K562 (cell line): ENCODE results near the gene DENND5B. TPM values are rescaled to one million over a fixed set of nuclear protein-coding genes. Genes with fewer than 3 reads are reported as not detected.

Source experiments
- ATF1 ChIP-seq, 2 experiments: fragments of 450-650 bp in 1 of 2; IDR thresholded peaks; 2 replicates each; pipeline ENCODE4 v1.6.1; 2016; ENCODE audit warnings: missing compliant biosample characterization in 1 of 2, missing genetic modification characterization in 1 of 2
- CHD1 ChIP-seq: fragments of 200-600 bp; sonication (generic); IDR thresholded peaks from one replicate; pipeline ENCODE4 v1.6.1; 2012; ENCODE audit warnings: mild to moderate bottlenecking, moderate library complexity, low read length, inconsistent platforms
- CHD2 ChIP-seq: IDR thresholded peaks from 2 replicates; pipeline ENCODE4 v1.6.1; 2011; ENCODE audit warnings: low read depth, low read length
- COPS2 ChIP-seq: fragments of 450-650 bp; conservative IDR thresholded peaks from 2 replicates; pipeline ENCODE4 v1.6.1; 2016; ENCODE audit warnings: mild to moderate bottlenecking, moderate library complexity
- DDX20 ChIP-seq: fragments of 450-650 bp; IDR thresholded peaks from 2 replicates; pipeline ENCODE4 v1.6.1; 2016; ENCODE audit warnings: missing genetic modification characterization, low read depth, mild to moderate bottlenecking, missing compliant biosample characterization, moderate library complexity
- HCFC1 ChIP-seq: IDR thresholded peaks from 2 replicates; pipeline ENCODE4 v1.6.1; 2012; ENCODE audit warnings: low read depth, low read length, improper control_type of control experiment
- HDAC3 ChIP-seq: fragments of 450-650 bp; IDR thresholded peaks from 2 replicates; pipeline ENCODE4 v1.6.1; 2018; ENCODE audit warnings: borderline replicate concordance, mild to moderate bottlenecking, moderate library complexity; ENCODE audit not compliant: partially characterized antibody
- HDAC8 ChIP-seq: fragments of 450-650 bp; IDR thresholded peaks from 2 replicates; pipeline ENCODE4 v1.6.1; 2016; ENCODE audit warnings: mild to moderate bottlenecking, missing genetic modification characterization, moderate library complexity, missing compliant biosample characterization
- NELFE ChIP-seq: IDR thresholded peaks from 2 replicates; pipeline ENCODE4 v1.6.1; 2011; ENCODE audit warnings: mild to moderate bottlenecking; ENCODE audit not compliant: insufficient read depth, insufficient read length
- PCBP2 ChIP-seq: fragments of 200-400 bp; formaldehyde crosslinking; IDR thresholded peaks from 2 replicates; pipeline ENCODE4 v1.6.1; 2018; ENCODE audit warnings: low read length, low read depth, mild to moderate bottlenecking, moderate library complexity; ENCODE audit not compliant: poor library complexity, severe bottlenecking
- PTRF ChIP-seq: fragments of 450-650 bp; IDR thresholded peaks from 2 replicates; pipeline ENCODE4 v1.6.1; 2016; ENCODE audit warnings: mild to moderate bottlenecking, missing genetic modification characterization, missing compliant biosample characterization
- RCOR1 ChIP-seq, 2 experiments: IDR thresholded peaks; 2 replicates each; pipeline ENCODE4 v1.6.1; 2012; ENCODE audit warnings: low read depth in 2 of 2, low read length in 2 of 2, borderline replicate concordance in 1 of 2, improper control_type of control experiment in 1 of 2
- SOX6 ChIP-seq: fragments of 450-650 bp; IDR thresholded peaks from 2 replicates; pipeline ENCODE4 v1.6.1; 2014; ENCODE audit warnings: mild to moderate bottlenecking
- XRCC3 ChIP-seq: fragments of 450-650 bp; IDR thresholded peaks from 2 replicates; pipeline ENCODE4 v1.6.1; 2017; ENCODE audit warnings: mild to moderate bottlenecking, moderate library complexity
- ZBTB8A ChIP-seq: fragments of 450-650 bp; IDR thresholded peaks from 2 replicates; pipeline ENCODE4 v1.6.1; 2018; ENCODE audit warnings: mild to moderate bottlenecking, moderate library complexity; ENCODE audit not compliant: partially characterized antibody
- polyA plus RNA-seq, 8 experiments: library from polyadenylated mRNA; depleted of rRNA in 4 of 8; stranded (reverse) in 5 of 8; unstranded in 3 of 8; fragments of >200 nt; fragmentation: Nextera tagmentation in 2 of 8; fragmentation: Illumina TruSeq in 1 of 8; extraction: Ambion mirVana in 2 of 8; extraction: Trizol in 1 of 8; gene quantifications; 2 replicates each; pipeline versions ENCODE4 v1.2.1 to v1.2.3, GENCODE V29; 2011 to 2014; ENCODE audit warnings: inconsistent platforms in 1 of 8, missing spikeins in 1 of 8
- total RNA-seq, 7 experiments: library from RNA; depleted of rRNA in 6 of 7; stranded (reverse); fragments of >200 nt in 6 of 7; fragmentation: Illumina TruSeq in 2 of 7; extraction: Trizol in 2 of 7; gene quantifications; 2 replicates each; pipeline versions ENCODE4 v1.2.1 to v1.2.3, GENCODE V29; 2011 to 2021; ENCODE audit warnings: low replicate concordance in 1 of 7
- TF ChIP-seq, protein P1 (sequence below): sonication (generic); formaldehyde crosslinking; IDR thresholded peaks from 2 replicates; pipeline ENCODE4 v1.8.1; 2023; ENCODE audit warnings: mild to moderate bottlenecking, missing genetic modification reagents
- TF ChIP-seq, protein P2 (sequence below): fragments of 450-650 bp; IDR thresholded peaks from 2 replicates; pipeline ENCODE4 v1.6.1; 2016
- TF ChIP-seq, protein P3 (sequence below): IDR thresholded peaks from 3 replicates; pipeline ENCODE4 v1.6.1; 2011; ENCODE audit warnings: borderline replicate concordance, mild to moderate bottlenecking; ENCODE audit not compliant: insufficient read length, insufficient read depth

DENND5B gene
- total and polyA plus RNA-seq, 9 of the 15 experiments (the other 6 are each of a cell fraction or from before 2014, with no cell fraction given): 0.99 to 6.0 (median 3.6) TPM

DNA sequence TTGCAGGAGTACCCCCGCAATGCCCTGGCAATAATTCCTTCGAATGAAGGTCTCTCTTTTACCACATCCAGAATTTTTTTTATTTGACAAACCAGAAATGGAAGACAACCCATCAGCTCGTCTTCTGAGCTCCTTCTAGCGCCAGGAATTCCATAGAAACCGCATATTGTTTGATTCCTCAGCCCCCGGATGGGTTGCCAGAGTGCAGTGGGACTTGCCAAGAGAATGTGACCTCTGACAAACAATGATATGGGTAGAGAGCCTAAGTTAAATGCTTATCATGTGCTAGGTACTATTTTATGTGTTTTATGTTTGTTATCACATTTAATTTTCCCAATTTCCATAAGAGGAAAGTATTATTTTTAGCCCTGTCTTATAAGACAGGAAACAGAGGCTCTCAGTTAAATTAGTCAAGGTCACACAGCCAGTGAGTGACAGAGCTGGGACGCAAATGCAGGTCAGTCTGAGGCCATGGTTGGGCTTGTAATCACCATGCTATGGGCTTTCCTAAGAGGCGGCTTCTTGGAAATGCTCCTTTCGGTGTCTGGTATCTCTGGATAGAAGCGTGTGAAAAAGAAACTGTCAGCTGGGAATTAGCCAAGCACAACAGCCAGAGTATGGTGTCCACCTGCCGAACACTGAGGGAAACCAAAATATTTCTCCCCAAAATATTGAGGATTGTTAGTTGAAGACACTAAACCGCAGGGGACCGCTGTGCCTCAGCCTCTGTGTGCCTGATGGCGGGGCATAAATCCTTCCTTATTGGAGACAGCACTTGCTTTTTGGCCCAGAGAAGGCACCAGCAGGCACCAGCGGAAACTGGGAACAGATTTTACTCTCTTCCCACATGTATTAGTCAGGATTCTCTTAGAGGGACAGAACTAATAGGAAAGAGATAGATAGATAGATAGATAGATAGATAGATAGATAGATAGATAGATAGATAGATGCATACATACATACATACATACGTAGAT is 39.1 kb upstream of the DENND5B start (continued):
- TF ChIP-seq, protein P1, sequence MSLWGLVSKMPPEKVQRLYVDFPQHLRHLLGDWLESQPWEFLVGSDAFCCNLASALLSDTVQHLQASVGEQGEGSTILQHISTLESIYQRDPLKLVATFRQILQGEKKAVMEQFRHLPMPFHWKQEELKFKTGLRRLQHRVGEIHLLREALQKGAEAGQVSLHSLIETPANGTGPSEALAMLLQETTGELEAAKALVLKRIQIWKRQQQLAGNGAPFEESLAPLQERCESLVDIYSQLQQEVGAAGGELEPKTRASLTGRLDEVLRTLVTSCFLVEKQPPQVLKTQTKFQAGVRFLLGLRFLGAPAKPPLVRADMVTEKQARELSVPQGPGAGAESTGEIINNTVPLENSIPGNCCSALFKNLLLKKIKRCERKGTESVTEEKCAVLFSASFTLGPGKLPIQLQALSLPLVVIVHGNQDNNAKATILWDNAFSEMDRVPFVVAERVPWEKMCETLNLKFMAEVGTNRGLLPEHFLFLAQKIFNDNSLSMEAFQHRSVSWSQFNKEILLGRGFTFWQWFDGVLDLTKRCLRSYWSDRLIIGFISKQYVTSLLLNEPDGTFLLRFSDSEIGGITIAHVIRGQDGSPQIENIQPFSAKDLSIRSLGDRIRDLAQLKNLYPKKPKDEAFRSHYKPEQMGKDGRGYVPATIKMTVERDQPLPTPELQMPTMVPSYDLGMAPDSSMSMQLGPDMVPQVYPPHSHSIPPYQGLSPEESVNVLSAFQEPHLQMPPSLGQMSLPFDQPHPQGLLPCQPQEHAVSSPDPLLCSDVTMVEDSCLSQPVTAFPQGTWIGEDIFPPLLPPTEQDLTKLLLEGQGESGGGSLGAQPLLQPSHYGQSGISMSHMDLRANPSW (CRISPR knock-in tag): no peak
- no peak for TF ChIP-seq COPS2
- no peak for TF ChIP-seq CHD2
- no peak for TF ChIP-seq PCBP2
- TF ChIP-seq RCOR1 (IDR thresholded peaks at IDR 0.05; ENCODE audit: borderline replicate concordance in 1 of 2, low read depth in 2 of 2, low read length in 2 of 2): 0 out of 4 replicates have a peak, but pooled peaks of 1 of the 2 experiments have one; percentile 6
- no peak for TF ChIP-seq HCFC1
- no peak for TF ChIP-seq DDX20
- TF ChIP-seq, protein P2, sequence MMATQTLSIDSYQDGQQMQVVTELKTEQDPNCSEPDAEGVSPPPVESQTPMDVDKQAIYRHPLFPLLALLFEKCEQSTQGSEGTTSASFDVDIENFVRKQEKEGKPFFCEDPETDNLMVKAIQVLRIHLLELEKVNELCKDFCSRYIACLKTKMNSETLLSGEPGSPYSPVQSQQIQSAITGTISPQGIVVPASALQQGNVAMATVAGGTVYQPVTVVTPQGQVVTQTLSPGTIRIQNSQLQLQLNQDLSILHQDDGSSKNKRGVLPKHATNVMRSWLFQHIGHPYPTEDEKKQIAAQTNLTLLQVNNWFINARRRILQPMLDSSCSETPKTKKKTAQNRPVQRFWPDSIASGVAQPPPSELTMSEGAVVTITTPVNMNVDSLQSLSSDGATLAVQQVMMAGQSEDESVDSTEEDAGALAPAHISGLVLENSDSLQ: peak; percentile 93
- TF ChIP-seq ZBTB8A: no peak
- TF ChIP-seq HDAC8 (tag): no peak
- TF ChIP-seq XRCC3: no peak
- no peak for TF ChIP-seq ATF1 (CRISPR knock-in tag; IDR thresholded peaks at IDR 0.05)
- 0 out of 2 replicates have a peak, but pooled peaks have one; percentile 12 for TF ChIP-seq ATF1 (tag; IDR thresholded peaks at IDR 0.05)
- TF ChIP-seq CHD1: no peak
- TF ChIP-seq PTRF: no peak
- TF ChIP-seq, protein P3, sequence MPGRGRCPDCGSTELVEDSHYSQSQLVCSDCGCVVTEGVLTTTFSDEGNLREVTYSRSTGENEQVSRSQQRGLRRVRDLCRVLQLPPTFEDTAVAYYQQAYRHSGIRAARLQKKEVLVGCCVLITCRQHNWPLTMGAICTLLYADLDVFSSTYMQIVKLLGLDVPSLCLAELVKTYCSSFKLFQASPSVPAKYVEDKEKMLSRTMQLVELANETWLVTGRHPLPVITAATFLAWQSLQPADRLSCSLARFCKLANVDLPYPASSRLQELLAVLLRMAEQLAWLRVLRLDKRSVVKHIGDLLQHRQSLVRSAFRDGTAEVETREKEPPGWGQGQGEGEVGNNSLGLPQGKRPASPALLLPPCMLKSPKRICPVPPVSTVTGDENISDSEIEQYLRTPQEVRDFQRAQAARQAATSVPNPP: no peak
- TF ChIP-seq NELFE: no peak
- peak; percentile 43 for TF ChIP-seq HDAC3
- TF ChIP-seq SOX6: 0 out of 2 replicates have a peak, but pooled peaks have one; percentile 29
